T47D (cell line): ENCODE data around the gene FHIT.

Source experiments
- DNase-seq, 2 experiments: peaks; one replicate each; pipeline versions ENCODE4 v3.0.0 to v3.0.0-alpha.2; 2011 to 2012; ENCODE audit warnings: low read depth in 1 of 2, low spot score in 1 of 2
- JUND ChIP-seq: IDR thresholded peaks from 2 replicates; pipeline ENCODE4 v1.6.1; 2012; ENCODE audit warnings: low read depth
- in situ Hi-C: cut with HindIII; loops from 2 replicates; pipeline ENCODE4 v1.10.0; 2016; ENCODE audit warnings: low sequenced_read_pairs, low pct_unique_long_range_greater_than_20kb

Gene FHIT

GRCh38 chr3:59854061-59854709 is 1397.1 kb downstream of the FHIT start:
- in situ Hi-C loops = no loop called here
- no peak for DNase-seq
- TF ChIP-seq JUND = no peak

- no peak for TF ChIP-seq JUND
- in situ Hi-C loops = no loop called here
- no peak for DNase-seq
Measured at GRCh38 chr3:59850417-59850816, 1400.8 kb downstream of the FHIT start.

- in situ Hi-C loops = no loop called here
- no peak for TF ChIP-seq JUND
- DNase-seq = no peak
Measured at GRCh38 chr3:59845386-59845785, 1405.9 kb downstream of the FHIT start.

GRCh38 chr3:59843821-59844220 is 1407.4 kb downstream of the FHIT start:
- TF ChIP-seq JUND = no peak
- in situ Hi-C loops = no loop called here

GRCh38 chr3:59839810-59840515 is 1411.3 kb downstream of the FHIT start:
- in situ Hi-C loops = no loop called here
- DNase-seq = no peak
- TF ChIP-seq JUND = no peak

More at GRCh38 chr3:59843821-59844220, 1407.4 kb downstream of the FHIT start:
- no peak for DNase-seq

GRCh38 chr3:59839283-59839682 is 1412.0 kb downstream of the FHIT start:
- TF ChIP-seq JUND = no peak
- in situ Hi-C loops = no loop called here
- DNase-seq = no peak

GRCh38 chr3:59836531-59836930 is 1414.7 kb downstream of the FHIT start:
- no peak for DNase-seq
- TF ChIP-seq JUND = no peak
- in situ Hi-C loops = no loop called here

GRCh38 chr3:59832702-59833101 is 1418.5 kb downstream of the FHIT start:
- no peak for DNase-seq
- in situ Hi-C loops = no loop called here
- TF ChIP-seq JUND = no peak

- no peak for TF ChIP-seq JUND
- DNase-seq = no peak
- in situ Hi-C loops = no loop called here
Measured at GRCh38 chr3:59832241-59832640, 1419.0 kb downstream of the FHIT start.

- TF ChIP-seq JUND = no peak
- in situ Hi-C loops = no loop called here
- DNase-seq = no peak
Measured at GRCh38 chr3:59831394-59831793, 1419.9 kb downstream of the FHIT start.

- no peak for DNase-seq
- in situ Hi-C loops = no loop called here
- no peak for TF ChIP-seq JUND
Measured at GRCh38 chr3:59829527-59829926, 1421.7 kb downstream of the FHIT start.

GRCh38 chr3:59824876-59825275 is 1426.4 kb downstream of the FHIT start:
- in situ Hi-C loops = no loop called here
- no peak for TF ChIP-seq JUND
- no peak for DNase-seq

- DNase-seq = no peak
- in situ Hi-C loops = no loop called here
- no peak for TF ChIP-seq JUND
Measured at GRCh38 chr3:59821274-59821673, 1430.0 kb downstream of the FHIT start.
